ENCODE results near the gene LRBA. TPM values are rescaled to one million over a fixed set of nuclear protein-coding genes. Genes with fewer than 3 reads are reported as not detected.
A peak's percentile ranks its signal among the peaks of the same experiment; 100 is the strongest.

Gene LRBA
- total RNA-seq, 6 experiments from 2014 or later, result 13.6 to 17.6 (median 15.0) TPM

GRCh38 chr4:150889306-150889705 lies 125.8 kb downstream of the LRBA start:
- Mint-ChIP-seq H3K9me3 (no peaks in the 10 kb centered on the region), H3K36me3 (ENCODE audit: low read depth) (peaks cover 5% of the 10 kb centered on the region; the same call in 1 of the 2 replicates), H3K27ac (no peak overlapping the region), H3K4me3 (no peak overlapping the region), H3K4me1 (ENCODE audit: low read depth) (peaks cover 21% of the 10 kb centered on the region), H3K27me3 (ENCODE audit: insufficient read depth) (no peaks in the 10 kb centered on the region)
- DNase-seq, result no peak
- TF ChIP-seq, protein P1, sequence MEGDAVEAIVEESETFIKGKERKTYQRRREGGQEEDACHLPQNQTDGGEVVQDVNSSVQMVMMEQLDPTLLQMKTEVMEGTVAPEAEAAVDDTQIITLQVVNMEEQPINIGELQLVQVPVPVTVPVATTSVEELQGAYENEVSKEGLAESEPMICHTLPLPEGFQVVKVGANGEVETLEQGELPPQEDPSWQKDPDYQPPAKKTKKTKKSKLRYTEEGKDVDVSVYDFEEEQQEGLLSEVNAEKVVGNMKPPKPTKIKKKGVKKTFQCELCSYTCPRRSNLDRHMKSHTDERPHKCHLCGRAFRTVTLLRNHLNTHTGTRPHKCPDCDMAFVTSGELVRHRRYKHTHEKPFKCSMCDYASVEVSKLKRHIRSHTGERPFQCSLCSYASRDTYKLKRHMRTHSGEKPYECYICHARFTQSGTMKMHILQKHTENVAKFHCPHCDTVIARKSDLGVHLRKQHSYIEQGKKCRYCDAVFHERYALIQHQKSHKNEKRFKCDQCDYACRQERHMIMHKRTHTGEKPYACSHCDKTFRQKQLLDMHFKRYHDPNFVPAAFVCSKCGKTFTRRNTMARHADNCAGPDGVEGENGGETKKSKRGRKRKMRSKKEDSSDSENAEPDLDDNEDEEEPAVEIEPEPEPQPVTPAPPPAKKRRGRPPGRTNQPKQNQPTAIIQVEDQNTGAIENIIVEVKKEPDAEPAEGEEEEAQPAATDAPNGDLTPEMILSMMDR (IDR thresholded peaks at IDR 0.05), result no peak

DNA sequence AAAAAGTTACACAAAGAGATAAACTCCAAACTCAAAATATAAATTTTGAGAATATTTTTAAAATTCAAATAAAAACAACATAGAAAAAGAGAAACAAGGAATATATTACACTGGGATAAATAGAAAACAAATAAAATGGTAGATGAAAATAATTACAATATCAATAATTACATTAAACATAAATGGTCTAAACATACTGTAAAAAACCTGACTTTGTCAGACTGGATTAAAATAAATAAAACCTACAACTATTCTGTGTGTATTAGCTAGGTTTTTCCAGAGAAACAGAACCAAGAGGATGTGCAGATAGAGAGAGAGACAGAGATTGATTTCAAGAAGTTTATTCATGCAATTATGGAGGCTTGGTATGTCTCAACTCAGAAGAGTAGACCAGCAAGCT lies 126.5 kb downstream of the LRBA start:
- DNase-seq, result no peak
- no peak overlapping the region for H3K27ac Mint-ChIP-seq
- no peak overlapping the region for H3K4me3 Mint-ChIP-seq
- peaks cover 26% of the 10 kb centered on the region for H3K4me1 Mint-ChIP-seq (ENCODE audit: low read depth)
- TF ChIP-seq, protein P1 (IDR thresholded peaks at IDR 0.05), result no peak
- no peaks in the 10 kb centered on the region for H3K9me3 Mint-ChIP-seq
- peaks cover 5% of the 10 kb centered on the region; the same call in 1 of the 2 replicates for H3K36me3 Mint-ChIP-seq (ENCODE audit: low read depth)
- H3K27me3 Mint-ChIP-seq (ENCODE audit: insufficient read depth), result no peaks in the 10 kb centered on the region

DNA sequence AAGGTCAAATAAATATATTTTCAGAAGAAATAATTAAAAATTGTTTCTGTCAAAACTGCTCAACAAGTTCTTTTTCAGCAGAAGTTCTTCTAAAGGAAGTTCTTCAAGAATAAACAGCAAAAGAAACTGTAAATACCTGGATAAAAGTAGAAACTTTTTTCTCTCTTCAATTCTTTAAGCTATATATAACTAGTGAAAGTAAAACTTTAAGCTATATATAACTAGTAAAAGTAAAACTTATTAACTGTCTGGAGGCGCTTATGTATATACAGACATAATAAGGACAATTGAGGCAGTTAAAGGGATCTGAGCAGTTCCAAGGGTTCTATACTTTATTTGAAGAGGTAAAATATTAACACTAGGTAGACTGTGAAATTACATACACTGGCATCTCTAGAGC lies 126.9 kb downstream of the LRBA start:
- DNase-seq, result no peak
- Mint-ChIP-seq H3K36me3 (ENCODE audit: low read depth) (peaks cover 5% of the 10 kb centered on the region; the same call in 1 of the 2 replicates), H3K27me3 (ENCODE audit: insufficient read depth) (no peaks in the 10 kb centered on the region), H3K4me3 (no peak overlapping the region), H3K9me3 (no peaks in the 10 kb centered on the region), H3K4me1 (ENCODE audit: low read depth) (peaks cover 26% of the 10 kb centered on the region), H3K27ac (no peak overlapping the region)
- TF ChIP-seq, protein P1 (IDR thresholded peaks at IDR 0.05), result no peak

DNA sequence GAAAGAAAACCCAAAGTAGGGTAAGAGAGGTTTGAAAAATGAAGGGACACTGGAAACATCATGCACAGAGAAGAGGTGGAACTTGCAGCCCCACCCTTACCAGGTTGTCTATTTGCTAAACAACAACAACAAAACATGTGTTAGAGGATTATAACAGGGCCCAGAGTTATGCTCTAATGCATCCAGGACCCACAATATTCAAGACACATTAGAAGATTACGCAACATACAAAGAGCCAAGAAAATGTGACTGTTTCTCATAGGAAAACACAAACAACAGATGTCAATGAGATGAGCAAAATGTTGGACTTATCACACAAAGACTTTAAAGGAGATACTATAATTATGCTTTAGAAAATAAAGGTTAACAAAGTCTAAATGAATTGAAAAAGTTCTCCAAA lies 128.5 kb downstream of the LRBA start:
- peaks cover 26% of the 10 kb centered on the region for H3K4me1 Mint-ChIP-seq (ENCODE audit: low read depth)
- no peak overlapping the region for H3K27ac Mint-ChIP-seq
- no peak overlapping the region for H3K4me3 Mint-ChIP-seq
- no peak for DNase-seq
- H3K36me3 Mint-ChIP-seq (ENCODE audit: low read depth), result no peaks in the 10 kb centered on the region
- TF ChIP-seq, protein P1 (IDR thresholded peaks at IDR 0.05), result no peak
- no peaks in the 10 kb centered on the region for H3K27me3 Mint-ChIP-seq (ENCODE audit: insufficient read depth)
- no peaks in the 10 kb centered on the region for H3K9me3 Mint-ChIP-seq

DNA sequence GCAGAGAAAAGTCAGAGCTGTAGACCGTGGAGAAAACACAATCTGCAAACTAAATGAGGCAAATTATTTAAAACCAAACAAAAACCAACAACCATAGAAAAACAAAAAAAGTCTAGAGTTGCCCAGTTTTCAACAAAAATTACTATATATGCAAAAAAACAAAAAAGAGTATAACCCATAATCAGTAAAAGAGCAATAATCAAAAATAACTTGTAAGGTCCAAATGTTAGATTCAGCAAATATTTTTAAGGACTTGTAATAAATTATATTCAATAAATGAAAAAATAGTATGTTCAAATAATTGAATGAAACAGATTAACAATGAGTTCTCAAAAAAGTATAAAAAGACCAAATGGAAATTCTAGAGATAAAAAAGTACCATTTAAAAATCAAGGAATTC lies 130.5 kb downstream of the LRBA start:
- no peak for DNase-seq
- Mint-ChIP-seq H3K27ac (peak overlapping the region; percentile 59), H3K4me3 (peak overlapping the region; percentile 67), H3K36me3 (ENCODE audit: low read depth) (peaks cover 7% of the 10 kb centered on the region), H3K27me3 (ENCODE audit: insufficient read depth) (no peaks in the 10 kb centered on the region), H3K9me3 (no peaks in the 10 kb centered on the region), H3K4me1 (ENCODE audit: low read depth) (peaks cover 26% of the 10 kb centered on the region)
- TF ChIP-seq, protein P1 (IDR thresholded peaks at IDR 0.05), result no peak

- TF ChIP-seq, protein P1 (IDR thresholded peaks at IDR 0.05), result no peak
- Mint-ChIP-seq H3K27me3 (ENCODE audit: insufficient read depth) (no peaks in the 10 kb centered on the region), H3K27ac (no peak overlapping the region), H3K36me3 (ENCODE audit: low read depth) (peaks cover 28% of the 10 kb centered on the region), H3K9me3 (no peaks in the 10 kb centered on the region), H3K4me3 (no peak overlapping the region), H3K4me1 (ENCODE audit: low read depth) (no peaks in the 10 kb centered on the region)
- DNase-seq, result no peak
Measured at GRCh38 chr4:150875367-150875766, 139.7 kb downstream of the LRBA start.

Measured in HFFc6 (cell line).